HG03460 (cell line): ENCODE measurements around the gene SPIB.
"Not testable (repeated sequence)": the region's sequence is repeated elsewhere in the genome, so short reads cannot be mapped to it uniquely, and the experiment has no call there.

ENCODE experiments used
- ATAC-seq: cut with Tn5 transposase; IDR thresholded peaks from one replicate; pipeline ENCODE4 v1.9.1; 2021; ENCODE audit not compliant: unreplicated experiment

The SPIB gene

DNA sequence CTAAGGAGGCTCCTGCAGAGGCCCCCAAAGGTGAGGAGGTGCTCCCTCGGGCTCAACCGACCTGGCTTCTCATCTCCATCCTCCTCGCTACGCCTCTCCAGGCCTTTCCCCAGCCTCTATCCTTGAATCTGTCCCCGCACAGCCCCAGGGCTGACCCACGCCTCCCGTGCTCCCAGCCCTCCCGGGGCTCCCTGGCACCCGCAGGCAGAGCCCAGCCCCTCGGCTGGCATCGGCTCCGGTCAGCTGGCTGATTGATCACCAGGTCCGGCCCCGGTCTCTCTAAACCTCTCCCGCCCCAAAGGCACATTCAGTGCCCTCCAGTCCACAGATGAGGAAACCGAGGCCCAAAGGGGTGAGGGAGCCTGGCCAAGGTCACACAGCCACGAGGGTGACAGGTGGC lies 16.5 kb downstream of the SPIB start:
- ATAC-seq, result no peak

DNA sequence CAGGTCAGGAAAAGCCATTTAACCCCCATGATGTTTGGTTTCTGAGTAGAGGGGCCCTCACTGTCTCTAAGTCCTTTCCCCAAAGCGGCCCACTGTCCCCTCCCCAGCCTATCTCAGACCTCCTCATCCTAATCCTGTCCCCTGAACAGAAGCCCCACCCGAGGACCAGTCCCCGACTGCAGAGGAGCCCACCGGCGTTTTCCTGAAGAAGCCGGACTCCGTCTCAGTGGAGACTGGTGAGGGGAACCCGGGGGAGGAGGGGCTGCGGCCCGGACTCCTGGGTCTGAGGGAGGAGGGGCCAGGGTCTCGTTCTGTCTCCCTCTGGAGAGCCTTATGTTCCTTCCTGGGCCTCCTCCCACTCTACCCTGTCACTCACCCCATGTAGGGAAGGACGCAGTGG lies 16.9 kb downstream of the SPIB start:
- ATAC-seq, result no peak

DNA sequence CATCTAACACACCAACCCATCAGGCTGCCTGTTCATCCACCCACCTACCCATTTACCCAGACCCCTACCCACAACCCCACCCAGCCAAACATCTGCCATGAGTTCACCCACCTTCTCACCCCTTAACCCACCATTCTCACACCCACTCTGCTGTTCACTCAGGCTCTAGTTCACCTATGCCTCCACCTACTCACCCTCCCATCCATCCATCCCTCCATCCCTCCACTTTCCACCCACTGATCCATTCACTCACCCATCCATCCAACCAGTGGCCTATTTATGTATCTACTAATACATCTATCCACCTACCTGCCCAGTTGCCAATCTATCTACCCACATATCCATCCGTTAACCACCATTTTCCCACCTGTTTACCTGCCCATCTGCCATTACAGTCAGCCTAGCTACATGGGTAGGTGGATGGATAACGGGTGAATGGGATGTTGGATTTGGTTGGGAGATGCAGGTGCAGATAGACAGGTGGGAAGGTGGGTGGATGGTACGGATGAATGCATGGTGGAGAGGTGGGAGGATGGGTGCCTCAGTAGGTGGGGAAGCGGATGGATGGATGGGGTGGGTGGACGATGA lies 19.2 kb downstream of the SPIB start:
- no peak for ATAC-seq

- ATAC-seq, result not testable (repeated sequence)
Measured at GRCh38 chr19:50439130-50439529, 20.4 kb downstream of the SPIB start.

- ATAC-seq, result no peak
Measured at GRCh38 chr19:50444059-50444458, 25.3 kb downstream of the SPIB start.

- ATAC-seq, result no peak
Measured at GRCh38 chr19:50447053-50447452, 28.3 kb downstream of the SPIB start.

DNA sequence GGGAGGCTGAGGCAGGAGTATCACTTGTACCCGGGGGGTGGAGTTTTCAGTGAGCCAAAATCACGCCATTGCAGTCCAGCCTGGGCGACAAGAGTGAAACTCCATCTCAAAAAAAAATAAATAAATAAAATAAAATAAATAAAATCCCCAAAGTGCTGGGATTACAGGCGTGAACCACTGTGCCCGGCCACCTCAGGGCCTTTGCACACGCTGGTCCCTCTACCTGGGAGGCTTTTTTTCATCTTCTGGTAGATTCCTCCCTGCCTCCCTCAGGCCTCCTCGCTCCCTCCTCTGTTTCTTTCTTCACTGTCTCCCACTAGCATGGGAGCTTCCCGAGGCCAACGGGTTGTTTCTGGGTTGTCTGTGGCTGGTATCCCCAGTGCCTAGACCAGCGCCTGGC lies 29.0 kb downstream of the SPIB start:
- ATAC-seq, result no peak

GRCh38 chr19:50449236-50449899 lies 30.6 kb downstream of the SPIB start:
- no peak for ATAC-seq

DNA sequence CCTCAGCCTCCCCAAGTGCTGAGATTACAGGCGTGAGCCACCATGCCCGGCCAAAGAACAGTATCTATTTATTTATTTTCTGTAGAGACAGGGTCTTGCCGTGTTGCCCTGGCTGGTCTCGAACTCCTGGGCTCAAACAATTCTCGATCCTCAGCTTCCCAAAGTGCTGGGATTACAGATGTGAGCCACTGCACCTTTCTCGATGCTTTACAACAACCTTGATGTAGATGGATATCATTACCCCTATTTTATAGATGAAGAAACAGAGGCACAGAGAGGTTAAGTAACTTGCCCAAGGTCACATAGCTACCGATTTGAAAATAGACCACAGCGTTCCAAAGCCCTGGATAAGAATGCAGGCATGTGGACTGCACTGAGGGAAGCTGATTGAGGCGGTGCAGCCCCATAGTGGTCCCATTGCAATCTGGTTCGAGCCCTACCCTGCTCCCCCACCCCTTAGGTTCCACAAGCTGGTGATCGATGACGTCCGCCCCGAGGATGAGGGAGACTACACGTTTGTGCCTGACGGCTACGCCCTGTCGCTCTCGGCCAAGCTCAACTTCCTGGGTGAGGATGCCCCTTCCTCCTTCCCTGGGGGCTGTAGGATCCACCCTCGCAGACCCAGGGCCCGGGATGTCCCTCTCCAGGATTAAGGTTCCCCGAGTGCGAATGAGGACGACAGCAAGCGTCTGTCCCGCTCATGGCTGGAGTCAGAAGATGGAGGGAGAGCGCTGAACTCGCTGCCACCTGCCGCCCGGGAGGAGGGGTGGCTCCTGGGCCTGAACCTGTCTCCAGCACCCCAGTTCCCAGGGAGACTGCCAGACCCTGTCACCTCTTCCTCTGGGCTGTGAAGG lies 31.9 kb downstream of the SPIB start:
- ATAC-seq, result no peak

DNA sequence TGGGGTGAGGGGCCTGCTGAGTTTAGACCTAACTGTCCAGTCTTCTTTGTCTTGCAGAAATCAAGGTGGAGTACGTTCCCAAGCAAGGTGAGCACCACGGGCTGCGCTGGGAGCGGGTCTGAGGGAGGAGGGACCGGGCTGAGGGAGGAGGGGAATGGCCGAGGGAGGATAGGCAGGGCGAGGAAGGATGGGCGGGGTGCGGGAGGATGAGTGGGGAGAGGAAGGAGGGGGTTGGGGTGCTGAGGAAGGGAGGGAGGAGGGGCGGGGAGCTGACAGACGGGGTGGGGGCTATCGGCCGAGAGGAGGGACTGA lies 32.4 kb downstream of the SPIB start:
- no peak for ATAC-seq

GRCh38 chr19:50453243-50453642 lies 34.5 kb downstream of the SPIB start:
- no peak for ATAC-seq

- ATAC-seq, result no peak
Measured at GRCh38 chr19:50455992-50456391, 37.3 kb downstream of the SPIB start.

DNA sequence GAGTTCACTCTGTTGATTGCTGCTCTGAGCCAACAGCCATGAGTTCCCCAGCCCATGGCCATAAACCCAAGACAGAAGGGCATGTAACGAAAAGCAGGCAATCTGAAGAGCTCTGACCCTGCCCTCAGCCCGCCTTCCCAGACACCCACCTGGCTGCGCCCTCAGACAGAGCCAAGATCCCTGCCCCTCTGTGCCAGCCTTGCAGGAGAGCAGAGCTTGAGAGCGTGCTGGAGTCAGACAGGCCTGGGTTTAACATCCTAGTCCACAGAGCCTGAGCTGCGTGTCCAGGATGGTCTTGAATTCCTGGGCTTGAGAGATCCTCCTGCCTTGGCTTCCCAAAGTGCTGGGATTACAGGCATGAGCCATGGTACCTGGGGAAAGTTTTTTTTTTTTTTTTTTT lies 38.6 kb downstream of the SPIB start:
- no peak for ATAC-seq

GRCh38 chr19:50458396-50459066 lies 39.8 kb downstream of the SPIB start:
- ATAC-seq, result no peak

- no peak for ATAC-seq
Measured at GRCh38 chr19:50459067-50459456, 40.3 kb downstream of the SPIB start.

DNA sequence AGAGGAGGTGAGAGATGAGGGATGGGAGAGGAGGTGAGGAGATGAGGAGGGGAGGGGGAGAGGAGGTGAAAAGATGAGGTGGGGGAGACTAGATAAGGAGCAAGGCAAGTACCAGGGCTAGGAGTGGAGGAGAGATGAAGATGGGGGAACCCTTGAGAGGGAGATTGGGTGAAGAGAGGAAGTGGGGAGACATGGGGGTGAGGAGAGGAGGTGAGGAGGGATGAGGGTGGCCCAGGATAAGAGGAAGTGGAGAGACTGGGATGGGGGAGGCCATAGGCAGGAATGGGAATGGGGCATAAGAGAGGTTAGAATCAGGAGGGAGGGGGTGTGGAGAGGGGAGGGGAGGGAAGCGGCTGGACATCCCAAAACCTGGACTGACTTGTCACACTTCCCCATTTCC lies 40.9 kb downstream of the SPIB start:
- no peak for ATAC-seq

- ATAC-seq, result peak; percentile 60
Measured at GRCh38 chr19:50460161-50460765, 41.5 kb downstream of the SPIB start.

- no peak for ATAC-seq
Measured at GRCh38 chr19:50461066-50461875, 42.5 kb downstream of the SPIB start.

- ATAC-seq, result no peak
Measured at GRCh38 chr19:50462970-50463369, 44.2 kb downstream of the SPIB start.

- ATAC-seq, result no peak
Measured at GRCh38 chr19:50464348-50464747, 45.6 kb downstream of the SPIB start.

DNA sequence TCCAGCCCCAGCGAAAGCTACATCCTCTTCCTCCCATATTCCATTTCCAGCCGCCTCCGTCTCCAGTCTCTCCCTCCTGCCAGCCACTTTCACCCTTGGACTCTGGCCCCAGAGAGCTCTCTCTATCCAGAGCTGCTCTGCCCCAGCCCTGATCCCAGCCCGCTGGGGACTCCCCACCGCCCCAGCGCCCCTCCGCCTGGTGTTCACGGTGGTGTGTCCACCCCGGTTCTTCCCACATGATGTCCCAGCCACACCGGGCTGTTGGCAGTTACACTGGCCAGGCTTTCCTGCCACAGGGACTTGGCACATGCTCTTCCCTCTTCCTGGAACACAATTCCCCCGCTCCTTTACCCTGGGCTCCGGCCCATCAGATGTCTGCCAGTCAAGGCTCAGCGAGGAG lies 46.3 kb downstream of the SPIB start:
- no peak for ATAC-seq
